ENCODE results near the gene CYREN. TPM values are rescaled to one million over a fixed set of nuclear protein-coding genes. Genes with fewer than 3 reads are reported as not detected.

Gene CYREN
- total and polyA plus RNA-seq, 9 of the 15 experiments (the other 6 are each of a cell fraction or from before 2014, with no cell fraction given), result 13.9 to 108 (median 88.8) TPM

- in situ Hi-C loops (cut with MboI) (no loop called here), intact Hi-C loops (cut with micrococcal nuclease) (no loop called here)
- H4K20me1 ChIP-seq (replicated peaks; ENCODE audit: control insufficient read depth, insufficient read depth, low read length), result no peaks in the 10 kb centered on the region
- ATAC-seq, result no peak
- no peak for TF ChIP-seq EZH2 (IDR thresholded peaks at IDR 0.05; ENCODE audit: borderline replicate concordance, low read depth, low read length)
- no peak for TF ChIP-seq TSC22D4 (tag; IDR thresholded peaks at IDR 0.05)
- TF ChIP-seq CC2D1A (IDR thresholded peaks at IDR 0.05), result no peak
- TF ChIP-seq NEUROD1 (IDR thresholded peaks at IDR 0.05; ENCODE audit: borderline replicate concordance, low read depth, low read length, partially characterized antibody), result no peak
- no peak for TF ChIP-seq THRAP3 (IDR thresholded peaks at IDR 0.05; ENCODE audit: borderline replicate concordance)
- TF ChIP-seq, protein P1, sequence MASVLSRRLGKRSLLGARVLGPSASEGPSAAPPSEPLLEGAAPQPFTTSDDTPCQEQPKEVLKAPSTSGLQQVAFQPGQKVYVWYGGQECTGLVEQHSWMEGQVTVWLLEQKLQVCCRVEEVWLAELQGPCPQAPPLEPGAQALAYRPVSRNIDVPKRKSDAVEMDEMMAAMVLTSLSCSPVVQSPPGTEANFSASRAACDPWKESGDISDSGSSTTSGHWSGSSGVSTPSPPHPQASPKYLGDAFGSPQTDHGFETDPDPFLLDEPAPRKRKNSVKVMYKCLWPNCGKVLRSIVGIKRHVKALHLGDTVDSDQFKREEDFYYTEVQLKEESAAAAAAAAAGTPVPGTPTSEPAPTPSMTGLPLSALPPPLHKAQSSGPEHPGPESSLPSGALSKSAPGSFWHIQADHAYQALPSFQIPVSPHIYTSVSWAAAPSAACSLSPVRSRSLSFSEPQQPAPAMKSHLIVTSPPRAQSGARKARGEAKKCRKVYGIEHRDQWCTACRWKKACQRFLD (CRISPR knock-in tag; IDR thresholded peaks at IDR 0.05), result no peak
- no peak for TF ChIP-seq RCOR1 (IDR thresholded peaks at IDR 0.05; ENCODE audit: borderline replicate concordance in 1 of 2, low read depth in 2 of 2, low read length in 2 of 2)
- no peak for TF ChIP-seq ZNF79 (CRISPR knock-in tag; IDR thresholded peaks at IDR 0.05; ENCODE audit: low read depth)
- TF ChIP-seq, protein P2, sequence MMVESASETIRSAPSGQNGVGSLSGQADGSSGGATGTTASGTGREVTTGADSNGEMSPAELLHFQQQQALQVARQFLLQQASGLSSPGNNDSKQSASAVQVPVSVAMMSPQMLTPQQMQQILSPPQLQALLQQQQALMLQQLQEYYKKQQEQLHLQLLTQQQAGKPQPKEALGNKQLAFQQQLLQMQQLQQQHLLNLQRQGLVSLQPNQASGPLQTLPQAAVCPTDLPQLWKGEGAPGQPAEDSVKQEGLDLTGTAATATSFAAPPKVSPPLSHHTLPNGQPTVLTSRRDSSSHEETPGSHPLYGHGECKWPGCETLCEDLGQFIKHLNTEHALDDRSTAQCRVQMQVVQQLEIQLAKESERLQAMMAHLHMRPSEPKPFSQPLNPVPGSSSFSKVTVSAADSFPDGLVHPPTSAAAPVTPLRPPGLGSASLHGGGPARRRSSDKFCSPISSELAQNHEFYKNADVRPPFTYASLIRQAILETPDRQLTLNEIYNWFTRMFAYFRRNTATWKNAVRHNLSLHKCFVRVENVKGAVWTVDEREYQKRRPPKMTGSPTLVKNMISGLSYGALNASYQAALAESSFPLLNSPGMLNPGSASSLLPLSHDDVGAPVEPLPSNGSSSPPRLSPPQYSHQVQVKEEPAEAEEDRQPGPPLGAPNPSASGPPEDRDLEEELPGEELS (CRISPR knock-in tag; IDR thresholded peaks at IDR 0.05; ENCODE audit: borderline replicate concordance), result no peak
- TF ChIP-seq SMAD3 (CRISPR knock-in tag; conservative IDR thresholded peaks at IDR 0.05), result no peak
- no peak for TF ChIP-seq PTRF (tag; IDR thresholded peaks at IDR 0.05)
- TF ChIP-seq ZNF444 (CRISPR knock-in tag; IDR thresholded peaks at IDR 0.05), result no peak
- no peak for TF ChIP-seq SP1 (CRISPR knock-in tag; IDR thresholded peaks at IDR 0.05)
- no peak for TF ChIP-seq E2F3 (CRISPR knock-in tag; IDR thresholded peaks at IDR 0.05)
- no peak for TF ChIP-seq ZFP1 (CRISPR knock-in tag; IDR thresholded peaks at IDR 0.05)
- TF ChIP-seq HDAC3 (IDR thresholded peaks at IDR 0.05; ENCODE audit: borderline replicate concordance, partially characterized antibody), result no peak
- TF ChIP-seq CHD1 (IDR thresholded peaks at IDR 0.05; ENCODE audit: low read length), result no peak
- no peak for DNase-seq (ENCODE audit: extremely low read depth in 1 of 4, low spot score in 3 of 4)
- 75% methylated on average over 12 of the region's 12 CpGs for WGBS (ENCODE audit: insufficient coverage, low coverage, missing lambda C conversion rate)
- BruUV-seq (replicated peaks), result no TSS peak
- H3K4me3 ChIP-seq, result no peak overlapping the region
- ChIA-PET POLR2A (interaction anchor here (0.6 to 2.4 kb wide), 3 partner anchors 12 to 314 kb away, joined by 4 to 9 read pairs (median 4); no protein-coding TSS in a partner anchor), CTCF (ENCODE audit: low intra/inter-chr PET ratio) (no interaction called here)
- no peak overlapping the region for H3K4me2 ChIP-seq (ENCODE audit: insufficient read depth, low read length)
- no peak overlapping the region for H2AFZ ChIP-seq (ENCODE audit: low read depth, low read length)
- FAIRE-seq, result no peak
- H3K9me3 ChIP-seq (replicated peaks; ENCODE audit: control insufficient read depth, insufficient read depth, low read depth, low read length), result peaks cover 7% of the 10 kb centered on the region
- H3K27me3 ChIP-seq (ENCODE audit: control insufficient read depth in 2 of 2, insufficient read depth in 2 of 2, low read length in 2 of 2), result no peaks in the 10 kb centered on the region
- no peaks in the 10 kb centered on the region for H3K79me2 ChIP-seq (ENCODE audit: control insufficient read depth, insufficient read depth, low read length)
- no peak overlapping the region for H3K27ac ChIP-seq (ENCODE audit: extremely low read depth, low read depth, low read length)
- H3K9me1 ChIP-seq (ENCODE audit: control insufficient read depth, insufficient read depth, low read length), result no peaks in the 10 kb centered on the region
- H3K9ac ChIP-seq (ENCODE audit: insufficient read depth in 1 of 2, low read depth in 2 of 2, low read length in 2 of 2), result no peak overlapping the region
- peaks cover 19% of the 10 kb centered on the region; the same call in 2 of the 3 replicates for H3K36me3 ChIP-seq (ENCODE audit: control insufficient read depth, insufficient read depth, low read length)
- peaks cover 6 to 10% of the 10 kb centered on the region in 2 experiments; a peak in 4 of 5 replicates for H3K4me1 ChIP-seq (replicated peaks in 1 of 2; ENCODE audit: control insufficient read depth in 2 of 2, insufficient read depth in 2 of 2, low read length in 2 of 2)
Measured at GRCh38 chr7:135186841-135187253, 16.3 kb upstream of the CYREN start.
